Measurements from ENCODE around the gene ANKRD12.

The ANKRD12 gene

GRCh38 chr18:9223356-9223755, 86.8 kb downstream of the ANKRD12 start:
- DNase-seq (ENCODE audit: low spot score), result no peak
- in situ Hi-C loops (cut with MboI; ENCODE audit: low pct_unique_long_range_greater_than_20kb, low sequenced_read_pairs, unreplicated experiment), result no loop called here
- no peak for TF ChIP-seq CTCF (IDR thresholded peaks at IDR 0.05; ENCODE audit: extremely low read depth, insufficient read depth, missing control alignments)

- no peak for TF ChIP-seq CTCF (IDR thresholded peaks at IDR 0.05; ENCODE audit: extremely low read depth, insufficient read depth, missing control alignments)
- no peak for DNase-seq (ENCODE audit: low spot score)
- in situ Hi-C loops (cut with MboI; ENCODE audit: low pct_unique_long_range_greater_than_20kb, low sequenced_read_pairs, unreplicated experiment), result no loop called here
Observed at GRCh38 chr18:9226463-9226862, 89.9 kb downstream of the ANKRD12 start.

GRCh38 chr18:9231852-9232486, 95.4 kb downstream of the ANKRD12 start:
- no peak for DNase-seq (ENCODE audit: low spot score)
- TF ChIP-seq CTCF (IDR thresholded peaks at IDR 0.05; ENCODE audit: extremely low read depth, insufficient read depth, missing control alignments), result no peak
- in situ Hi-C loops (cut with MboI; ENCODE audit: low pct_unique_long_range_greater_than_20kb, low sequenced_read_pairs, unreplicated experiment), result no loop called here

GRCh38 chr18:9232977-9233376, 96.4 kb downstream of the ANKRD12 start:
- TF ChIP-seq CTCF (IDR thresholded peaks at IDR 0.05; ENCODE audit: extremely low read depth, insufficient read depth, missing control alignments), result no peak
- in situ Hi-C loops (cut with MboI; ENCODE audit: low pct_unique_long_range_greater_than_20kb, low sequenced_read_pairs, unreplicated experiment), result no loop called here
- DNase-seq (ENCODE audit: low spot score), result no peak

- TF ChIP-seq CTCF (IDR thresholded peaks at IDR 0.05; ENCODE audit: extremely low read depth, insufficient read depth, missing control alignments), result no peak
- no peak for DNase-seq (ENCODE audit: low spot score)
- in situ Hi-C loops (cut with MboI; ENCODE audit: low pct_unique_long_range_greater_than_20kb, low sequenced_read_pairs, unreplicated experiment), result no loop called here
Observed at GRCh38 chr18:9233771-9234440, 97.3 kb downstream of the ANKRD12 start.

- no peak for DNase-seq (ENCODE audit: low spot score)
- in situ Hi-C loops (cut with MboI; ENCODE audit: low pct_unique_long_range_greater_than_20kb, low sequenced_read_pairs, unreplicated experiment), result no loop called here
- TF ChIP-seq CTCF (IDR thresholded peaks at IDR 0.05; ENCODE audit: extremely low read depth, insufficient read depth, missing control alignments), result no peak
Observed at GRCh38 chr18:9234528-9234927, 97.9 kb downstream of the ANKRD12 start.

Data from GM13977 (cell line).